IPS-20b (cell line): ENCODE measurements around the gene DSCAML1.

ENCODE experiments used
- H3K27ac ChIP-seq: one replicate; pipeline ENCODE4 v1.5.1; 2013; ENCODE audit warnings: low read length
- H3K27me3 ChIP-seq: 2 replicates; pipeline ENCODE4 v1.6.1; 2013; ENCODE audit warnings: mild to moderate bottlenecking, low read length, inconsistent platforms; ENCODE audit not compliant: insufficient read depth
- H3K36me3 ChIP-seq: 2 replicates; pipeline ENCODE4 v1.6.1; 2013; ENCODE audit warnings: low read depth, mild to moderate bottlenecking, inconsistent platforms, low read length, moderate library complexity; ENCODE audit not compliant: insufficient read depth
- H3K4me1 ChIP-seq: 2 replicates; pipeline ENCODE4 v1.6.1; 2013; ENCODE audit warnings: mild to moderate bottlenecking, control low read depth, inconsistent platforms, low read length, moderate library complexity; ENCODE audit not compliant: insufficient read depth
- H3K4me3 ChIP-seq: 2 replicates; pipeline ENCODE4 v1.5.1; 2013; ENCODE audit warnings: mild to moderate bottlenecking, low read length, inconsistent platforms
- H3K9ac ChIP-seq: 2 replicates; pipeline ENCODE4 v1.6.1; 2013; ENCODE audit warnings: low read depth, mild to moderate bottlenecking, inconsistent platforms, low read length, moderate library complexity
- H3K9me3 ChIP-seq: 2 replicates; pipeline ENCODE4 v1.6.1; 2013; ENCODE audit warnings: mild to moderate bottlenecking, low read depth, low read length, inconsistent platforms; ENCODE audit not compliant: insufficient read depth

Gene DSCAML1

GRCh38 chr11:117605331-117605730, 191.7 kb downstream of the DSCAML1 start:
- Histone ChIP-seq H3K27me3 (peaks cover 33% of the 10 kb centered on the region), H3K27ac (no peak overlapping the region), H3K9me3 (no peaks in the 10 kb centered on the region), H3K9ac (no peak overlapping the region), H3K4me1 (peaks cover 21% of the 10 kb centered on the region; the same call in 1 of the 2 replicates), H3K4me3 (no peak overlapping the region), H3K36me3 (no peaks in the 10 kb centered on the region)

GRCh38 chr11:117604336-117604995, 192.6 kb downstream of the DSCAML1 start:
- Histone ChIP-seq H3K4me3 (no peak overlapping the region), H3K4me1 (peaks cover 25% of the 10 kb centered on the region; the same call in 1 of the 2 replicates), H3K9ac (no peak overlapping the region), H3K27ac (no peak overlapping the region), H3K36me3 (no peaks in the 10 kb centered on the region), H3K9me3 (no peaks in the 10 kb centered on the region), H3K27me3 (peaks cover 31% of the 10 kb centered on the region)

GRCh38 chr11:117603932-117604331, 193.1 kb downstream of the DSCAML1 start:
- Histone ChIP-seq H3K4me3 (no peak overlapping the region), H3K4me1 (peaks cover 25% of the 10 kb centered on the region; the same call in 1 of the 2 replicates), H3K9ac (no peak overlapping the region), H3K27ac (no peak overlapping the region), H3K9me3 (no peaks in the 10 kb centered on the region), H3K27me3 (peaks cover 31% of the 10 kb centered on the region), H3K36me3 (no peaks in the 10 kb centered on the region)

- Histone ChIP-seq H3K4me3 (no peak overlapping the region), H3K9me3 (no peaks in the 10 kb centered on the region), H3K4me1 (peaks cover 19% of the 10 kb centered on the region; the same call in 1 of the 2 replicates), H3K27ac (no peak overlapping the region), H3K36me3 (no peaks in the 10 kb centered on the region), H3K27me3 (peaks cover 17% of the 10 kb centered on the region), H3K9ac (no peak overlapping the region)
Measured at GRCh38 chr11:117601006-117601708, 195.9 kb downstream of the DSCAML1 start.

- no peak overlapping the region for H3K9ac ChIP-seq
- H3K36me3 ChIP-seq = no peaks in the 10 kb centered on the region
- H3K4me3 ChIP-seq = no peak overlapping the region
- no peak overlapping the region for H3K27ac ChIP-seq
- peaks cover 16% of the 10 kb centered on the region; the same call in 1 of the 2 replicates for H3K4me1 ChIP-seq
- H3K9me3 ChIP-seq = no peaks in the 10 kb centered on the region
- H3K27me3 ChIP-seq = peaks cover 8% of the 10 kb centered on the region
Measured at GRCh38 chr11:117600234-117600783, 196.7 kb downstream of the DSCAML1 start.

- Histone ChIP-seq H3K4me1 (peaks cover 16% of the 10 kb centered on the region; the same call in 1 of the 2 replicates), H3K36me3 (no peaks in the 10 kb centered on the region), H3K9ac (no peak overlapping the region), H3K27ac (no peak overlapping the region), H3K9me3 (no peaks in the 10 kb centered on the region), H3K27me3 (peaks cover 10% of the 10 kb centered on the region; the same call in 1 of the 2 replicates), H3K4me3 (no peak overlapping the region)
Measured at GRCh38 chr11:117597071-117597470, 199.9 kb downstream of the DSCAML1 start.

GRCh38 chr11:117595440-117595839, 201.6 kb downstream of the DSCAML1 start:
- Histone ChIP-seq H3K4me1 (peaks cover 5% of the 10 kb centered on the region; the same call in 1 of the 2 replicates), H3K36me3 (no peaks in the 10 kb centered on the region), H3K9ac (no peak overlapping the region), H3K4me3 (no peak overlapping the region), H3K9me3 (no peaks in the 10 kb centered on the region), H3K27me3 (peaks cover 10% of the 10 kb centered on the region; the same call in 1 of the 2 replicates), H3K27ac (no peak overlapping the region)

GRCh38 chr11:117594721-117595120, 202.3 kb downstream of the DSCAML1 start:
- H3K9ac ChIP-seq = no peak overlapping the region

GRCh38 chr11:117593065-117593464, 204.0 kb downstream of the DSCAML1 start:
- no peaks in the 10 kb centered on the region for H3K9me3 ChIP-seq
- no peak overlapping the region for H3K9ac ChIP-seq
- H3K27ac ChIP-seq = no peak overlapping the region
- no peak overlapping the region for H3K4me3 ChIP-seq
- H3K36me3 ChIP-seq = no peaks in the 10 kb centered on the region
- H3K4me1 ChIP-seq = no peaks in the 10 kb centered on the region
- H3K27me3 ChIP-seq = peaks cover 6% of the 10 kb centered on the region; the same call in 1 of the 2 replicates

More at GRCh38 chr11:117594721-117595120, 202.3 kb downstream of the DSCAML1 start:
- Histone ChIP-seq H3K4me1 (no peaks in the 10 kb centered on the region), H3K4me3 (no peak overlapping the region), H3K9me3 (no peaks in the 10 kb centered on the region), H3K27me3 (peaks cover 10% of the 10 kb centered on the region; the same call in 1 of the 2 replicates), H3K27ac (no peak overlapping the region), H3K36me3 (no peaks in the 10 kb centered on the region)

- H3K36me3 ChIP-seq = no peaks in the 10 kb centered on the region
- no peak overlapping the region for H3K9ac ChIP-seq
- H3K4me1 ChIP-seq = no peaks in the 10 kb centered on the region
- no peak overlapping the region for H3K27ac ChIP-seq
- H3K4me3 ChIP-seq = no peak overlapping the region
- H3K27me3 ChIP-seq = peaks cover 10% of the 10 kb centered on the region; the same call in 1 of the 2 replicates
- H3K9me3 ChIP-seq = no peaks in the 10 kb centered on the region
Measured at GRCh38 chr11:117591316-117592039, 205.5 kb downstream of the DSCAML1 start.

GRCh38 chr11:117589063-117589462, 208.0 kb downstream of the DSCAML1 start:
- H3K4me1 ChIP-seq = peaks cover 4% of the 10 kb centered on the region
- H3K27me3 ChIP-seq = peaks cover 20% of the 10 kb centered on the region; the same call in 1 of the 2 replicates
- H3K9ac ChIP-seq = no peak overlapping the region
- no peak overlapping the region for H3K4me3 ChIP-seq
- no peak overlapping the region for H3K27ac ChIP-seq
- no peaks in the 10 kb centered on the region for H3K9me3 ChIP-seq
- no peaks in the 10 kb centered on the region for H3K36me3 ChIP-seq
